ENCODE results near the gene EREG.

DNA sequence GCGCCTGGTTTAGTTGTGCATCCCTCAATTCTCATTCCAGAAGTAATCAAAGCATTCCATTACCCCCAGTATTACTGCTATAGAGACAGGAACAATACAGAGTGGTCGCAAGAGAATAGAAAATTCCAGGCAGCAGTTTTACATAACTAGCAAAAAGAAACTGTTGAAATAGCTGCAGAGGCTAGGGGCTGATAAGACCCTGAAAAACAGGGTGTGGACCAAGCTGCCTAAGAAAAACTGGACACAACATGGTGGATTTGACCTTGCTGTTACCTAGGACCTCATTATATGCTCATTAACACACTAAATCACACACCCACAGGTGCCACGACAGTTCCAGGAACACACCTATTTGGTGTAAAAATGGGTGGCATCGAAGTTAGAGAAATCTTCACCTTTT, 41.3 kb upstream of the EREG start:
- TF ChIP-seq PBX3 (IDR thresholded peaks at IDR 0.05) (no peak), KDM5A (IDR thresholded peaks at IDR 0.05) (no peak), CHD4 (IDR thresholded peaks at IDR 0.05; ENCODE audit: borderline replicate concordance) (no peak), POLR2A (IDR thresholded peaks at IDR 0.05; ENCODE audit: low read length) (no peak)

Measured in A549 (cell line).